Liver (tissue), 6 donors: ENCODE data around the gene CDK2AP2. TPM values are rescaled to one million over a fixed set of nuclear protein-coding genes. Genes with fewer than 3 reads are reported as not detected.

Source experiments
- HNF4A ChIP-seq, 2 donors: conservative IDR thresholded peaks; 2 replicates each; pipeline ENCODE4 v1.6.1; 2016; ENCODE audit warnings: antibody characterized with exemption in 2 of 2, mild to moderate bottlenecking in 2 of 2
- polyA plus RNA-seq, 2 donors: library from polyadenylated mRNA; stranded (reverse) in 1 of 2; unstranded in 1 of 2; fragments of 200-250 nt in 1 of 2; fragments of >200 nt in 1 of 2; fragmentation: Nextera tagmentation in 1 of 2; extraction: Ambion mirVana in 1 of 2; gene quantifications; one replicate each; pipeline versions ENCODE4 v1.2.1 to v1.2.3, GENCODE V29; 2013 to 2015
- small RNA-seq: library from RNA; depleted of rRNA; stranded (forward); fragments of <200 nt; gene quantifications from one replicate; pipeline ENCODE3, GENCODE V24; 2014
- total RNA-seq, 2 donors: library from RNA; depleted of rRNA; stranded (reverse); fragments of >200 nt; gene quantifications; one replicate each; pipeline ENCODE4 v1.2.3, GENCODE V29; 2014
- donor health status: healthy.
- donor health status: healthy.
- donor health status: healthy.

CDK2AP2 gene
- total and polyA plus RNA-seq, 4 donors = 14.1 to 126 (median 56.6) TPM

GRCh38 chr11:67457453-67457852 lies 50.5 kb downstream of the CDK2AP2 start (continued):
- TF ChIP-seq HNF4A (conservative IDR thresholded peaks at IDR 0.05) = no peak

Small RNAs within 50 kb of the gene (small RNA-seq; reads per million reads assigned to genes)
- gene MIR6752 = not detected

Other genes with a start within 250 kb of the CDK2AP2 start
- gene GRK2, start 241.7 kb downstream of the CDK2AP2 start, total RNA-seq = 10 to 100 TPM; 35.0 to 41.4 TPM
- gene GRK2, start 241.7 kb downstream of the CDK2AP2 start, polyA plus RNA-seq = 10 to 100 TPM; 13.4 to 28.4 TPM
- gene ANKRD13D, start 218.9 kb downstream of the CDK2AP2 start, total RNA-seq = 10 to 100 TPM in 1 of 2 donors, 1 to 10 TPM in 1; 5.6 to 15.0 TPM
- gene ANKRD13D, start 218.9 kb downstream of the CDK2AP2 start, polyA plus RNA-seq = 1 to 10 TPM; 5.5 to 6.1 TPM
- 10 to 100 TPM in 1 of 2 donors, 1 to 10 TPM in 1; 4.8 to 10.4 TPM for gene SSH3, start 204.6 kb downstream of the CDK2AP2 start, total RNA-seq
- gene SSH3, start 204.6 kb downstream of the CDK2AP2 start, polyA plus RNA-seq = 1 to 10 TPM; 7.6 to 8.7 TPM
- 10 to 100 TPM; 18.8 to 53.0 TPM for gene POLD4, start 154.6 kb downstream of the CDK2AP2 start, total RNA-seq
- 100 to 1,000 TPM; 119 to 246 TPM for gene POLD4, start 154.6 kb downstream of the CDK2AP2 start, polyA plus RNA-seq
- gene CLCF1, start 134.6 kb downstream of the CDK2AP2 start, total RNA-seq = under 1 TPM; 0.17 to 0.23 TPM
- 1 to 10 TPM in 1 of 2 donors, under 1 TPM in 1; 0.14 to 1.8 TPM for gene CLCF1, start 134.6 kb downstream of the CDK2AP2 start, polyA plus RNA-seq
- 1 to 10 TPM; 5.9 to 8.6 TPM for gene RAD9A, start 116.2 kb downstream of the CDK2AP2 start, total RNA-seq
- 1 to 10 TPM; 4.5 to 5.4 TPM for gene RAD9A, start 116.2 kb downstream of the CDK2AP2 start, polyA plus RNA-seq
- 10 to 100 TPM; 62.4 to 92.9 TPM for gene PPP1CA, start 106.3 kb downstream of the CDK2AP2 start, total RNA-seq
- 10 to 100 TPM; 74.2 to 77.6 TPM for gene PPP1CA, start 106.3 kb downstream of the CDK2AP2 start, polyA plus RNA-seq
- 1 to 10 TPM; 2.3 to 4.4 TPM for gene TBC1D10C, start 104.1 kb downstream of the CDK2AP2 start, total RNA-seq
- 1 to 10 TPM; 1.1 to 1.6 TPM for gene TBC1D10C, start 104.1 kb downstream of the CDK2AP2 start, polyA plus RNA-seq
- gene CARNS1, start 92.5 kb downstream of the CDK2AP2 start, total RNA-seq = under 1 TPM; 0.05 to 0.08 TPM
- under 1 TPM; 0.12 to 0.19 TPM for gene CARNS1, start 92.5 kb downstream of the CDK2AP2 start, polyA plus RNA-seq
- 10 to 100 TPM; 42.2 to 49.6 TPM for gene RPS6KB2, start 79.7 kb downstream of the CDK2AP2 start, total RNA-seq
- 10 to 100 TPM; 31.5 to 33.2 TPM for gene RPS6KB2, start 79.7 kb downstream of the CDK2AP2 start, polyA plus RNA-seq
- 1 to 10 TPM; 3.9 to 5.0 TPM for gene PTPRCAP, start 70.5 kb downstream of the CDK2AP2 start, total RNA-seq
- gene PTPRCAP, start 70.5 kb downstream of the CDK2AP2 start, polyA plus RNA-seq = 1 to 10 TPM; 2.9 to 6.2 TPM
- gene CORO1B, start 64.7 kb downstream of the CDK2AP2 start, total RNA-seq = 10 to 100 TPM; 34.4 to 41.4 TPM
- gene CORO1B, start 64.7 kb downstream of the CDK2AP2 start, polyA plus RNA-seq = 10 to 100 TPM; 14.1 to 38.4 TPM
- not detected for gene GPR152, start 55.4 kb downstream of the CDK2AP2 start, total RNA-seq
- not detected for gene GPR152, start 55.4 kb downstream of the CDK2AP2 start, polyA plus RNA-seq
- 1 to 10 TPM; 2.1 to 2.9 TPM for gene CABP4, start 52.8 kb downstream of the CDK2AP2 start, total RNA-seq
- 1 to 10 TPM in 1 of 2 donors, under 1 TPM in 1; 0.85 to 1.2 TPM for gene CABP4, start 52.8 kb downstream of the CDK2AP2 start, polyA plus RNA-seq
- gene TMEM134, start 38.9 kb downstream of the CDK2AP2 start, total RNA-seq = 10 to 100 TPM; 10.2 to 50.8 TPM
- gene TMEM134, start 38.9 kb downstream of the CDK2AP2 start, polyA plus RNA-seq = 10 to 100 TPM; 76.3 to 86.9 TPM
- gene AIP, start 25.1 kb downstream of the CDK2AP2 start, total RNA-seq = 10 to 100 TPM; 17.6 to 21.5 TPM
- 10 to 100 TPM; 24.7 to 28.2 TPM for gene AIP, start 25.1 kb downstream of the CDK2AP2 start, polyA plus RNA-seq
- gene PITPNM1, start 2.8 kb downstream of the CDK2AP2 start, total RNA-seq = 1 to 10 TPM; 3.2 to 6.9 TPM
- gene PITPNM1, start 2.8 kb downstream of the CDK2AP2 start, polyA plus RNA-seq = 1 to 10 TPM; 1.3 to 9.3 TPM
- gene CABP2, start 15.3 kb upstream of the CDK2AP2 start, total RNA-seq = not detected
- gene CABP2, start 15.3 kb upstream of the CDK2AP2 start, polyA plus RNA-seq = not detected
- gene GSTP1, start 75.7 kb upstream of the CDK2AP2 start, total RNA-seq = 100 to 1,000 TPM in 1 of 2 donors, 10 to 100 TPM in 1; 25.6 to 228 TPM
- gene GSTP1, start 75.7 kb upstream of the CDK2AP2 start, polyA plus RNA-seq = 10 to 100 TPM; 35.1 to 54.5 TPM
- gene NDUFV1, start 98.8 kb upstream of the CDK2AP2 start, total RNA-seq = 100 to 1,000 TPM in 1 of 2 donors, 10 to 100 TPM in 1; 83.6 to 162 TPM
- 100 to 1,000 TPM; 163 to 172 TPM for gene NDUFV1, start 98.8 kb upstream of the CDK2AP2 start, polyA plus RNA-seq
- 10 to 100 TPM; 19.5 to 19.6 TPM for gene NUDT8, start 121.8 kb upstream of the CDK2AP2 start, total RNA-seq
- 10 to 100 TPM; 29.3 to 66.9 TPM for gene NUDT8, start 121.8 kb upstream of the CDK2AP2 start, polyA plus RNA-seq
- gene TBX10, start 131.6 kb upstream of the CDK2AP2 start, total RNA-seq = not detected
- under 1 TPM; 0.12 to 0.43 TPM for gene TBX10, start 131.6 kb upstream of the CDK2AP2 start, polyA plus RNA-seq
- gene ACY3, start 142.6 kb upstream of the CDK2AP2 start, total RNA-seq = 1 to 10 TPM; 2.7 to 5.8 TPM
- gene ACY3, start 142.6 kb upstream of the CDK2AP2 start, polyA plus RNA-seq = 10 to 100 TPM in 1 of 2 donors, 1 to 10 TPM in 1; 9.4 to 12.9 TPM
- not detected for gene ALDH3B2, start 166.5 kb upstream of the CDK2AP2 start, total RNA-seq
- not detected for gene ALDH3B2, start 166.5 kb upstream of the CDK2AP2 start, polyA plus RNA-seq